B cell (primary cell): ENCODE results near the gene ZNF398.

Experiments
- CTCF ChIP-seq: fragments of 200-600 bp; IDR thresholded peaks from one replicate; pipeline ENCODE4 v1.8.0; 2022; ENCODE audit warnings: antibody characterized with exemption, mild to moderate bottlenecking
- EZH2 ChIP-seq: IDR thresholded peaks from 2 replicates; pipeline ENCODE4 v1.6.1; 2012; ENCODE audit warnings: borderline replicate concordance, low read depth, mild to moderate bottlenecking, moderate library complexity, low read length; ENCODE audit not compliant: insufficient read depth, poor library complexity, severe bottlenecking

- TF ChIP-seq CTCF (no peak), EZH2 (no peak)
These were observed 77.1 kb downstream of the ZNF398 start for GRCh38 chr7:149224352-149224751.
